ENCODE measurements around the gene ZNF346.

GRCh38 chr5:177036921-177037320 is 14.4 kb downstream of the ZNF346 start:
- no peak for TF ChIP-seq ZNF317 (CRISPR knock-in tag; IDR thresholded peaks at IDR 0.05; ENCODE audit: borderline replicate concordance, low read depth)
- no peak for TF ChIP-seq E2F5 (CRISPR knock-in tag; IDR thresholded peaks at IDR 0.05)
- no peak for TF ChIP-seq CTCF (IDR thresholded peaks at IDR 0.05)
- TF ChIP-seq USF2 (CRISPR knock-in tag; IDR thresholded peaks at IDR 0.05) = no peak
- TF ChIP-seq HMGXB4 (CRISPR knock-in tag; IDR thresholded peaks at IDR 0.05) = no peak
- no peak for TF ChIP-seq MXD4 (CRISPR knock-in tag; IDR thresholded peaks at IDR 0.05; ENCODE audit: borderline replicate concordance)

All from WTC11 (cell line).